ENCODE measurements around the gene DIS3L. TPM values are rescaled to one million over a fixed set of nuclear protein-coding genes. Genes with fewer than 3 reads are reported as not detected.
A peak's percentile ranks its signal among the peaks of the same experiment; 100 is the strongest.
"Not testable (repeated sequence)": the region's sequence is repeated elsewhere in the genome, so short reads cannot be mapped to it uniquely, and the experiment has no call there.

Gene DIS3L
- total RNA-seq, result 18.6 to 26.1 TPM (median 18.9 TPM) in 3 replicates
- long read RNA-seq, transcript DIS3L-202 (17 exons, 3,647 nt), result major isoform, 32 of 52 reads
- long read RNA-seq, partial matches to known transcripts, result 7 of 52 reads
- long read RNA-seq, other reads (novel, unspliced or antisense), result 13 of 52 reads

- peak; percentile 12 for TF ChIP-seq CTCF (IDR thresholded peaks at IDR 0.05)
- Mint-ChIP-seq H3K36me3 (ENCODE audit: low read depth) (no peaks in the 10 kb centered on the region), H3K9me3 (ENCODE audit: low read depth) (no peaks in the 10 kb centered on the region), H3K4me3 (ENCODE audit: unreplicated experiment) (peak within 1 kb of the TSS; percentile 77), H3K27me3 (ENCODE audit: low read depth) (no peaks in the 10 kb centered on the region), H3K27ac (ENCODE audit: unreplicated experiment) (peak within 1 kb of the TSS; percentile 87), H3K4me1 (ENCODE audit: low read depth) (peaks cover 21% of the 10 kb centered on the region)
- DNase-seq (ENCODE audit: low spot score), result peak; percentile 88
Measured at GRCh38 chr15:66293419-66294156, at the start of gene DIS3L. Gene DIS3L (plus strand): TSS chr15:66293568. CDS start chr15:66293597, 29 bp downstream.

GRCh38 chr15:66245832-66246231, 47.5 kb upstream of the DIS3L start:
- DNase-seq (ENCODE audit: low spot score); H3K4me3 Mint-ChIP-seq (ENCODE audit: unreplicated experiment); H3K36me3 Mint-ChIP-seq (ENCODE audit: low read depth); H3K4me1 Mint-ChIP-seq (ENCODE audit: low read depth); H3K27ac Mint-ChIP-seq (ENCODE audit: unreplicated experiment); H3K9me3 Mint-ChIP-seq (ENCODE audit: low read depth): not testable (repeated sequence)
- peaks cover 54% of the 10 kb centered on the region for H3K27me3 Mint-ChIP-seq (ENCODE audit: low read depth)

GRCh38 chr15:66246937-66247336, 46.4 kb upstream of the DIS3L start:
- Mint-ChIP-seq H3K27me3 (ENCODE audit: low read depth) (peaks cover 58% of the 10 kb centered on the region), H3K9me3 (ENCODE audit: low read depth) (no peaks in the 10 kb centered on the region), H3K4me3 (ENCODE audit: unreplicated experiment) (no peak overlapping the region), H3K36me3 (ENCODE audit: low read depth) (peaks cover 1% of the 10 kb centered on the region), H3K27ac (ENCODE audit: unreplicated experiment) (no peak overlapping the region), H3K4me1 (ENCODE audit: low read depth) (no peaks in the 10 kb centered on the region)
- DNase-seq (ENCODE audit: low spot score), result no peak
- no peak for TF ChIP-seq CTCF (IDR thresholded peaks at IDR 0.05)

GRCh38 chr15:66249605-66250174, 43.7 kb upstream of the DIS3L start:
- no peaks in the 10 kb centered on the region for H3K9me3 Mint-ChIP-seq (ENCODE audit: low read depth)
- no peak overlapping the region for H3K4me3 Mint-ChIP-seq (ENCODE audit: unreplicated experiment)
- H3K4me1 Mint-ChIP-seq (ENCODE audit: low read depth), result peaks cover 9% of the 10 kb centered on the region
- TF ChIP-seq CTCF (IDR thresholded peaks at IDR 0.05), result no peak
- H3K36me3 Mint-ChIP-seq (ENCODE audit: low read depth), result peaks cover 1% of the 10 kb centered on the region
- H3K27ac Mint-ChIP-seq (ENCODE audit: unreplicated experiment), result no peak overlapping the region
- no peak for DNase-seq (ENCODE audit: low spot score)
- peaks cover 51% of the 10 kb centered on the region for H3K27me3 Mint-ChIP-seq (ENCODE audit: low read depth)

GRCh38 chr15:66251065-66251789, 42.1 kb upstream of the DIS3L start:
- Mint-ChIP-seq H3K4me3 (ENCODE audit: unreplicated experiment) (peak overlapping the region; percentile 19), H3K27ac (ENCODE audit: unreplicated experiment) (no peak overlapping the region), H3K36me3 (ENCODE audit: low read depth) (peaks cover 1% of the 10 kb centered on the region), H3K9me3 (ENCODE audit: low read depth) (no peaks in the 10 kb centered on the region), H3K4me1 (ENCODE audit: low read depth) (peaks cover 9% of the 10 kb centered on the region), H3K27me3 (ENCODE audit: low read depth) (peaks cover 56% of the 10 kb centered on the region)
- no peak for DNase-seq (ENCODE audit: low spot score)
- TF ChIP-seq CTCF (IDR thresholded peaks at IDR 0.05), result no peak
